GM12864 (cell line): ENCODE data around the gene ILK.

ENCODE experiments used
- DNase-seq: peaks from one replicate; pipeline ENCODE4 v3.0.0-alpha.2; 2011; ENCODE audit warnings: low read depth
- H3K4me3 ChIP-seq: 2 replicates; pipeline ENCODE4 v1.5.1; 2011; ENCODE audit warnings: mild to moderate bottlenecking, low read depth, low read length, control low read depth
- TF ChIP-seq, protein P1 (sequence below): IDR thresholded peaks from 2 replicates; pipeline ENCODE4 v1.5.1; 2011; ENCODE audit warnings: low read depth, mild to moderate bottlenecking, moderate library complexity, low read length, control low read depth, inconsistent platforms; ENCODE audit errors: missing control alignments

Gene ILK

GRCh38 chr11:6621711-6622211, 18.2 kb downstream of the ILK start:
- no peak for DNase-seq
- H3K4me3 ChIP-seq: no peak overlapping the region
- TF ChIP-seq, protein P1, sequence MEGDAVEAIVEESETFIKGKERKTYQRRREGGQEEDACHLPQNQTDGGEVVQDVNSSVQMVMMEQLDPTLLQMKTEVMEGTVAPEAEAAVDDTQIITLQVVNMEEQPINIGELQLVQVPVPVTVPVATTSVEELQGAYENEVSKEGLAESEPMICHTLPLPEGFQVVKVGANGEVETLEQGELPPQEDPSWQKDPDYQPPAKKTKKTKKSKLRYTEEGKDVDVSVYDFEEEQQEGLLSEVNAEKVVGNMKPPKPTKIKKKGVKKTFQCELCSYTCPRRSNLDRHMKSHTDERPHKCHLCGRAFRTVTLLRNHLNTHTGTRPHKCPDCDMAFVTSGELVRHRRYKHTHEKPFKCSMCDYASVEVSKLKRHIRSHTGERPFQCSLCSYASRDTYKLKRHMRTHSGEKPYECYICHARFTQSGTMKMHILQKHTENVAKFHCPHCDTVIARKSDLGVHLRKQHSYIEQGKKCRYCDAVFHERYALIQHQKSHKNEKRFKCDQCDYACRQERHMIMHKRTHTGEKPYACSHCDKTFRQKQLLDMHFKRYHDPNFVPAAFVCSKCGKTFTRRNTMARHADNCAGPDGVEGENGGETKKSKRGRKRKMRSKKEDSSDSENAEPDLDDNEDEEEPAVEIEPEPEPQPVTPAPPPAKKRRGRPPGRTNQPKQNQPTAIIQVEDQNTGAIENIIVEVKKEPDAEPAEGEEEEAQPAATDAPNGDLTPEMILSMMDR: no peak

- TF ChIP-seq, protein P1: no peak
- H3K4me3 ChIP-seq: no peak overlapping the region
- DNase-seq: no peak
Measured at GRCh38 chr11:6622261-6623171, 18.9 kb downstream of the ILK start.

GRCh38 chr11:6623391-6624363, 20.1 kb downstream of the ILK start:
- no peak overlapping the region for H3K4me3 ChIP-seq
- TF ChIP-seq, protein P1: no peak
- no peak for DNase-seq

DNA sequence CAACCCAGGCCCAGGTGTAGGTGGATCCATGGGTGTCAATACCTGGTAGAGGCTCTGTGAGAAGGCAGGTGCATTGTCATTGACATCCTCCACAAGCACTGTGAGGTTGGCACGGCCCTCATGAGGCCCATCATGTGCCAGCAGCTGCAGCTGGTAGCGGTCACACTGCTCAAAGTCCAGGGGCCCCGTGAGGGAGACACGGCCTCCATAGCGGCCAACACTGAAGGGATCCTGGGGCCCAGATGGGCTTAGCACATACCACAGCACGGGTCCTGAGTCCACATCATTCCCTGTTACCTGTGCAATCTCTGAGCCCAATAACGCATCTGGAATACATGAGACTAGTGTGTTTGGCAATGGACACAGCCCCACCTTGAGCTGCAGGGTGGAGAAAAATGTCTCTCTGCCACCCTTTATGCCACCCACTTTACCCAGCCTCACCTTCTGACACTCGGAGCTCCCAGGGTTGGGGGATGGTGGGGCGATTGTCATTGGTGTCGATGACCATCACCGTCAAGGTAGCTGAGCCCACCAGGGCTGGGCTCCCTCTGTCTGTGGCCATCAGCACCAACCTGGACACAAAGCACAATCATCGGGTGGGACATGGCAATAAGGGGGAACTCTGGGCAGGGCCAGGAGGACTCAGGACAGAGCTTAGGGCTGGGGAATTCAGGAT, 21.7 kb downstream of the ILK start:
- DNase-seq: no peak
- H3K4me3 ChIP-seq: no peak overlapping the region
- TF ChIP-seq, protein P1: no peak

- TF ChIP-seq, protein P1: no peak
- H3K4me3 ChIP-seq: no peak overlapping the region
- no peak for DNase-seq
Measured at GRCh38 chr11:6625832-6626420, 22.4 kb downstream of the ILK start.
